BE2C (cell line): ENCODE data around the gene TRMT61A.

ENCODE experiments used
- DNase-seq: peaks from one replicate; pipeline ENCODE4 v3.0.0-alpha.2; 2020
- H3K27me3 ChIP-seq: fragments of 250-450 bp; sonication (Bioruptor Pico); 2 replicates; pipeline ENCODE4 v1.5.1; 2020; ENCODE audit warnings: mild to moderate bottlenecking
- H3K36me3 ChIP-seq: fragments of 250-450 bp; sonication (Bioruptor Pico); 2 replicates; pipeline ENCODE4 v1.5.1; 2020; ENCODE audit warnings: mild to moderate bottlenecking
- H3K4me1 ChIP-seq: fragments of 250-450 bp; sonication (Bioruptor Pico); 2 replicates; pipeline ENCODE4 v1.5.1; 2020
- H3K4me3 ChIP-seq: 2 replicates; pipeline ENCODE4 v1.5.1; 2011; ENCODE audit warnings: low read depth, low read length
- H3K9me3 ChIP-seq: fragments of 250-450 bp; sonication (Bioruptor Pico); 2 replicates; pipeline ENCODE4 v1.5.1; 2020
- TF ChIP-seq, protein P1 (sequence below): IDR thresholded peaks from 2 replicates; pipeline ENCODE4 v1.5.1; 2012; ENCODE audit warnings: mild to moderate bottlenecking, low read depth, low read length

The TRMT61A gene

DNA sequence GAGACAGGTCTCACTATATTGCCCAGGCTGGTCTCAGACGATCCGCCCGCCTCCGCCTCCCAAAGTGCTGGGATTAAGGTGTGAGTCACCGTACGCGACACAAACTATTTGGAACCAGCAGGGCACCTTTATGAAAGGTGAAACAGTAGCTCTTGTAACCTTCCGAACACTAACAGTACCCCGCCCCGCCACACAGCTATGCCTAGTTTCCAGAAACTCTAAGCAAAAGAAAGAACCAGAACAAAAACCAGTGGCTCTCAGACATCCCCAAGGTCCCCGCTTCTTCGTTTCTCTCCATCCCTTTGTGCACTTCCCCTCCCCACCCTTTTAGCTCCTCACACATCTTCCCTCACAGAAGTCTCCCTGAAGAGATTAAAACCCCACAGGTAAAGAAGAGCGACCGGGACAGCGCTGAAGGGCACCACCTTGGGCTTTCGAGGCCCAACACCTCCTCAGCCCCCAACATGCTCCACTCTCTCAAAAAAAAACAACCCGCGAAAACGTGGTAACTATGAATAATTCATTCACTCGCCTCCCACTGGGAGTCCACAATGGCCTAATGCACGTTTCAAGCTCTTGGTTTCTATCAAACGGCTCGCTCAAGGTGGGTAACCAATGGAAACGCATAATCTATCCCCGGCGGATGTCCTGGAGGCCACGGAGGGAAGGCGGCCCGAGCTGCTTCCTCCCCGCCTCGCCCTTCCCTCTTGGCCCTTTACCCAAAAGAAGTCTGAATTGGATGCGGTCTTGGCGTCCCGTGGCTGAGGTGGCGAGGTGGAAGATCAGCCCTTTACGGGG, 32.6 kb downstream of the TRMT61A start:
- TF ChIP-seq, protein P1, sequence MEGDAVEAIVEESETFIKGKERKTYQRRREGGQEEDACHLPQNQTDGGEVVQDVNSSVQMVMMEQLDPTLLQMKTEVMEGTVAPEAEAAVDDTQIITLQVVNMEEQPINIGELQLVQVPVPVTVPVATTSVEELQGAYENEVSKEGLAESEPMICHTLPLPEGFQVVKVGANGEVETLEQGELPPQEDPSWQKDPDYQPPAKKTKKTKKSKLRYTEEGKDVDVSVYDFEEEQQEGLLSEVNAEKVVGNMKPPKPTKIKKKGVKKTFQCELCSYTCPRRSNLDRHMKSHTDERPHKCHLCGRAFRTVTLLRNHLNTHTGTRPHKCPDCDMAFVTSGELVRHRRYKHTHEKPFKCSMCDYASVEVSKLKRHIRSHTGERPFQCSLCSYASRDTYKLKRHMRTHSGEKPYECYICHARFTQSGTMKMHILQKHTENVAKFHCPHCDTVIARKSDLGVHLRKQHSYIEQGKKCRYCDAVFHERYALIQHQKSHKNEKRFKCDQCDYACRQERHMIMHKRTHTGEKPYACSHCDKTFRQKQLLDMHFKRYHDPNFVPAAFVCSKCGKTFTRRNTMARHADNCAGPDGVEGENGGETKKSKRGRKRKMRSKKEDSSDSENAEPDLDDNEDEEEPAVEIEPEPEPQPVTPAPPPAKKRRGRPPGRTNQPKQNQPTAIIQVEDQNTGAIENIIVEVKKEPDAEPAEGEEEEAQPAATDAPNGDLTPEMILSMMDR = no peak
- peak overlapping the region; percentile 77 for H3K4me3 ChIP-seq
- no peaks in the 10 kb centered on the region for H3K27me3 ChIP-seq
- H3K4me1 ChIP-seq = no peaks in the 10 kb centered on the region
- H3K36me3 ChIP-seq = peaks cover 14% of the 10 kb centered on the region
- H3K9me3 ChIP-seq = no peaks in the 10 kb centered on the region
- DNase-seq = peak; percentile 26

DNA sequence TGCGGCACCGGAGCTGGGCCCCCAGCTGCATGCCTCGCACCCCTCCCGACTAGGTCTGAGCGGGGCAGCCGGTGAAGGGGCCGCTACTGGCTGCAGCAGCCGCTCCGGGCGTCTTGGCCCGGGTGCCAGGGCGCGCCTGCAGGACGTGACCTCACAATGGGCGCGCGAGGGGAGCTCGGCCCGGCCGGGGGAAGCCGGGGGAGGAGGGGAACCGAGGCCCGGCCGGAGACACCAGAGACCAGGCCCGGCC, 33.1 kb downstream of the TRMT61A start:
- TF ChIP-seq, protein P1 = no peak
- Histone ChIP-seq H3K4me3 (peak overlapping the region; percentile 77), H3K36me3 (peaks cover 14% of the 10 kb centered on the region), H3K4me1 (no peaks in the 10 kb centered on the region), H3K9me3 (no peaks in the 10 kb centered on the region), H3K27me3 (no peaks in the 10 kb centered on the region)
- DNase-seq = no peak

DNA sequence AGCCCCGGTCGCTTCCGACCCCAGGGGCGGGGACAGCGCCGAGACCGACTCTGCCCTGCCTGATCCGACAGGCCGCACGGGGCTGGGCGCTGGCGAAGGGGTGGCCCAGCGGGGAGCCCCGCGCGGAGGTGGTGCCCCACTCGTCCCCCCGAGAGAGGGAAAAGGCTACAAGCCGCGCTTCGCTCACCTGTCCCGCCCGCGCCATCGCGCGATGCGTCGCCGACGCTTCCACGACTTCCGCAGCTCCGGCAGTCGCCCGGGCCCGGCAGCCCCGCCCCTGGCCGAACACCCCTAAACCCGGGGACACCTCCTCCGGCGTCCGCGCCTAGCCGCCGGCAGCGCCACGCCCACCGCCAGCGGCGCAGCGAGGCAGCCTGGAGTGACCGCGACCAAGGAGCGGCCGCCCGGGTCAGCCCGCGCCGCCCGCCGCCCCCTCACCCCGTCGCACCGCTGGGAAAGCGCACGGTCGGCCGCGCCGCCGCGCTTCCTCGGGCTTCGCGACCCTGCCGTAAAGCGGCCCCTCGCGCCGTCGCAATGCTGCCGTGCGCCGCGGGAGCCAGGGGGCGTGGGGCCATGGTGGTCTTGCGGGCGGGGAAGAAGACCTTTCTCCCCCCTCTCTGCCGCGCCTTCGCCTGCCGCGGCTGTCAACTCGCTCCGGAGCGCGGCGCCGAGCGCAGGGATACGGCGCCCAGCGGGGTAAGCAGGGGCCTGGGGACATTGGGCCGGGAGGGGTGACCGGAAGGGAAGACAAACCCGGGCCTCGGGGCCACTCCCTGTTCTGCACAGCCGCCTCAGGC, 33.6 kb downstream of the TRMT61A start, which contains the start of the genes BAG5 and COA8:
Gene BAG5 (minus strand): TSS at position 229 of the 797 bp plus-strand sequence. CDS start 1,493 bp downstream, outside the sequence.
Gene COA8 (plus strand): TSS at position 532 of the 797 bp plus-strand sequence. CDS start 42 bp downstream, at position 574.
- Histone ChIP-seq H3K4me3 (peak within 1 kb of the TSS; percentile 77), H3K4me1 (no peaks in the 10 kb centered on the region), H3K9me3 (no peaks in the 10 kb centered on the region), H3K36me3 (peaks cover 14% of the 10 kb centered on the region), H3K27me3 (no peaks in the 10 kb centered on the region)
- TF ChIP-seq, protein P1 = no peak
- DNase-seq = peak; percentile 91

DNA sequence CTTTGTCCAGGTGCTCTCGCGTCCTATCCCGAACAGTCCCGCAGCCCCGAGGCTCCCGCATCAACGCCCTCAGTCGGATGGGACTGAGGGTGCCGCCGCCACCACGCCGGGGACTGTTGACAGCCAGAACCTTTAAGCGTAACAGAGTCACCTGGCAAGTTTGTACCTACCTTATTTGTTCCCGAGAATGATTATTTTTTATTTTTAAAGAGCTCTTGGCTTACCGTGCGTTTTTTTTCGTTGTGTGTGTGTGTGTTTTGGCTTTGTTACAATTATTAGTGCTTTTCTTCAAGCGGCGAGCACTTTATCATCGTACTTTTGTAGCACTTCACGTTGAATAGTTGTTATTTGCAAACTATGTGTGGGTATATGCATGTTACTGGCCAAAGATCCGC, 34.2 kb downstream of the TRMT61A start:
- H3K27me3 ChIP-seq = no peaks in the 10 kb centered on the region
- no peaks in the 10 kb centered on the region for H3K9me3 ChIP-seq
- H3K36me3 ChIP-seq = peaks cover 11% of the 10 kb centered on the region
- TF ChIP-seq, protein P1 = no peak
- DNase-seq = no peak
- H3K4me1 ChIP-seq = no peaks in the 10 kb centered on the region
- H3K4me3 ChIP-seq = peak overlapping the region; percentile 77

DNA sequence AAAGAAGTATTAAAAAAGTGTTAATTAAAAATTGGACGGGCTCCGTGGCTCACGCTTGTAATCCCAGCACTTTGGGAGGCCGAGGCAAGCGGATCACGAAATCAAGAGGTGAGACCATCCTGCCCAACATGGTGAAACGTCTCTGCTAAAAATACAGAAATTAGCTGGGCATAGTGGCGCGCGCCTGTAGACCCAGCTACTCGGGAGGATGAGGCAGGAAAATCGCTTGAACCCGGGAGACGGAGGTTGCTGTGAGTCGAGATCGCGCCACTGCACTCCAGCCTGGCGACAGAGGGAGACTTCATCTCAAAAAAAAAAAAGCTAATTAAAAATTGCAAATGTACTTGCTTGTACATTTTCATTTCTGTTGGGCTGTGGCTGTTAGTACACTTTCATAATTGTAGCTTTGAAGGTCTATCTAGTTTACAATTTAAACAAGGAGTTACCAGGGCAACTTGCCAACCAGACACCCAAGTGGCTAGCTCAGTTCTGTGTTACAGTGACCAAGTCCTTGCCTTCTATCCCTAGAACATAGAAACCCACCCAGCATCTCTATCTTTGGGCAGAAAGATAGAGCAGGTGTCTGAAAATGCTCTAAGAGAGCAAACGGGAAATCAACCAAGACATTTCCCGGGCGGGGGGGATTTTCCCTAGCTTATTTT, 35.0 kb downstream of the TRMT61A start:
- no peak for DNase-seq
- TF ChIP-seq, protein P1 = no peak
- H3K4me3 ChIP-seq = peak overlapping the region; percentile 77
- H3K36me3 ChIP-seq = peaks cover 11% of the 10 kb centered on the region
- no peaks in the 10 kb centered on the region for H3K4me1 ChIP-seq
- H3K9me3 ChIP-seq = no peaks in the 10 kb centered on the region
- no peaks in the 10 kb centered on the region for H3K27me3 ChIP-seq
